GM23338 (cell line): Measurements from ENCODE around the gene AFF1. TPM values are rescaled to one million over a fixed set of nuclear protein-coding genes. Genes with fewer than 3 reads are reported as not detected.

Source experiments
- CTCF ChIP-seq, 2 experiments: fragments of 200-600 bp in 1 of 2; sonication (generic) in 1 of 2; conservative IDR thresholded peaks; 2 replicates each; pipeline versions ENCODE4 v1.5.1 to v1.6.1; 2016 to 2017; ENCODE audit warnings: antibody characterized with exemption in 2 of 2, low read depth in 2 of 2, mild to moderate bottlenecking in 2 of 2, moderate library complexity in 1 of 2
- EZH2 ChIP-seq: fragments of 200-600 bp; sonication (generic); IDR thresholded peaks from one replicate; pipeline ENCODE4 v1.8.0; 2017; ENCODE audit warnings: antibody characterized with exemption, mild to moderate bottlenecking, low read depth; ENCODE audit not compliant: unreplicated experiment
- JUNB ChIP-seq: IDR thresholded peaks from one replicate; pipeline ENCODE4 v1.6.1; 2016; ENCODE audit warnings: antibody characterized with exemption; ENCODE audit not compliant: unreplicated experiment
- NANOG ChIP-seq: IDR thresholded peaks from 2 replicates; pipeline ENCODE4 v1.6.1; 2016; ENCODE audit warnings: antibody characterized with exemption, borderline replicate concordance
- REST ChIP-seq: IDR thresholded peaks from one replicate; pipeline ENCODE4 v1.6.1; 2018; ENCODE audit warnings: antibody characterized with exemption; ENCODE audit not compliant: unreplicated experiment
- ZNF331 ChIP-seq: fragments of 250-450 bp; sonication (Bioruptor Pico); IDR thresholded peaks from 2 replicates; pipeline ENCODE4 v1.5.0; 2020; ENCODE audit warnings: low read depth, mild to moderate bottlenecking, moderate library complexity
- ZNF462 ChIP-seq: fragments of 250-450 bp; sonication (Bioruptor Pico); IDR thresholded peaks from 2 replicates; pipeline ENCODE4 v1.5.0; 2020; ENCODE audit warnings: mild to moderate bottlenecking, moderate library complexity
- polyA plus RNA-seq: library from polyadenylated mRNA; unstranded; fragments of >200 nt; fragmentation: Nextera tagmentation; extraction: Ambion mirVana; gene quantifications from 2 replicates; pipeline ENCODE4 v1.2.1, GENCODE V29; 2016
- total RNA-seq: library from RNA; depleted of rRNA; stranded (reverse); fragments of >200 nt; shearing (Covaris generic); gene quantifications from 2 replicates; pipeline ENCODE4 v1.2.3, GENCODE V29; 2014

The AFF1 gene
- total and polyA plus RNA-seq, 2 experiments from 2014 or later, result 42.6 to 67.2 TPM

- TF ChIP-seq ZNF462 (CRISPR knock-in tag) (no peak), EZH2 (no peak), JUNB (no peak), REST (no peak), NANOG (no peak), CTCF (conservative IDR thresholded peaks at IDR 0.05; ENCODE audit: low read depth in 2 of 2) (no peak), ZNF331 (CRISPR knock-in tag) (no peak)
Measured at GRCh38 chr4:87026800-87027495, 92.1 kb downstream of the AFF1 start (continued).
